Epidermal melanocyte (primary cell): ENCODE data around the gene PPY.
A peak's percentile ranks its signal among the peaks of the same experiment; 100 is the strongest.
"Not testable (repeated sequence)": the region's sequence is repeated elsewhere in the genome, so short reads cannot be mapped to it uniquely, and the experiment has no call there.

Experiments used
- DNase-seq: peaks from one replicate; pipeline ENCODE4 v3.0.0; 2011; ENCODE audit warnings: low spot score; ENCODE audit not compliant: insufficient read length

Gene PPY

DNA sequence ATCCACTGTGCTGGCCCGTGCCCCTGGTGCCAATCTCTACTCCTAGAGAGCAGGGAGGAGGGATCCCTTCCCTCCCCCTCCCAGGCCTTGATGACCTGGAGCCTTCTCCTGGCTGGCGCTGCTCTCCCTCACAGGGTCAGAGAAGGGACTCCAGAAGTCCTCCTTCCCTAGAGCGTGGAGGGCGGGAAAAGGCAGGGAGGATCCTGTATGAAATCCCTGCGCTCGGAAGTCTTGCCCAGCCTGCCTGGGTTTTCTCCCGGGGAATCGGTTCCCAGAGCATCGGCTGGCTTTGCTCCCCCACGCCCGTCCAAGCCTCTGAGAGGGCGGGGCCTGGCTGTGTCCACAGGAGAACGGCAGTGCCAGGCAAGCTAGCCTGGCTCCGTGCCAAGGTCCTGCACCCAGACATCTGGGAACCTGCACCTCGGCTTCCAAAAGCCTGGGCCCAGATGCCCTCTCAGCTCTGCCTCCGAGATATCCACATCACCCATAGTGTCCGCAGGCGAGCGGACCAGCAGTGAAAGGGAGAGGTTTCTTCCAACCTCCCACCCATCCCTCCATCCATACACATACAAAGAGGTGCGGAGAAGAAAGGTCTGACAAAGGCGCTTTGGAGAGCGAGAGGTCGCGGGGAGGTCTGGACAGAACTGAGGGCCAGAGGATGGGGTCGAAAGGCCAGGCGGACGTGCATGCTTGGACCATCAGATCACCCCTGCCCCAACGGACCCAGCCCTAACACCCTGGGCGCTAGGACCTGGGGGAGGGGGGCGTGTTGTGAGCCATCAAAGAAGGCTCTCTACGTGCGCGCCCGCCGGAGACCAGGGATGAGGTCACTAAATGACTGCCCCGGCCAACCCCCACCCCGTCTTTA, 36.1 kb downstream of the PPY start:
- no peak for DNase-seq

DNA sequence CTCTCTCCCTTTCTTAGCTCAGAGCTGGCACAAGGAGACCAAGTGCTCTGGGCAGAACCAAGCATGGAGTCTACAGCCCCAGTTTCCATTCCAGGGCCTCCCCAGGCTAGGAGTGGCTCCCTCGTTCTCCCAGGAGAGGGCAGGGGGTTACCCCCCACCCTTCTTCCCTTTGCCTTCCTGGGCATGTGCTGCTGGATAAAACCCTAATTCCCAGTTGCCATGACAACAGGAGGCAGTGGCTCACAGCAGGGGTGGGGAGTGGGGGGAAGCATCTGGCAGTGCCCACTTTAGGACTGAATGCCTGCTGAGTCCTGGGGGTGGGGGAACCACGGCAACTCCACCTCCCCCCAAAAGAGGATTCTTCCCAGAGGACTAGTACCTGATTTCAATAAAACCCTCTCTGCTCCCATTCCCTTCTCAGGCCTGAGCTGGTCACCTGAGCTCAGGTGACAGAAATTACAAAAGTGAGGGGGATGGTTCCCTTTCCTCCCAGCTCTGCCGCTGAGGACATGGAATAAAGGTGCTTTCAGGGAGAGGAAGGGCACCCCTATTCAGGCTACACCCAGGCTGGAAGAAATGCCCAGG, 36.8 kb downstream of the PPY start:
- no peak for DNase-seq

DNA sequence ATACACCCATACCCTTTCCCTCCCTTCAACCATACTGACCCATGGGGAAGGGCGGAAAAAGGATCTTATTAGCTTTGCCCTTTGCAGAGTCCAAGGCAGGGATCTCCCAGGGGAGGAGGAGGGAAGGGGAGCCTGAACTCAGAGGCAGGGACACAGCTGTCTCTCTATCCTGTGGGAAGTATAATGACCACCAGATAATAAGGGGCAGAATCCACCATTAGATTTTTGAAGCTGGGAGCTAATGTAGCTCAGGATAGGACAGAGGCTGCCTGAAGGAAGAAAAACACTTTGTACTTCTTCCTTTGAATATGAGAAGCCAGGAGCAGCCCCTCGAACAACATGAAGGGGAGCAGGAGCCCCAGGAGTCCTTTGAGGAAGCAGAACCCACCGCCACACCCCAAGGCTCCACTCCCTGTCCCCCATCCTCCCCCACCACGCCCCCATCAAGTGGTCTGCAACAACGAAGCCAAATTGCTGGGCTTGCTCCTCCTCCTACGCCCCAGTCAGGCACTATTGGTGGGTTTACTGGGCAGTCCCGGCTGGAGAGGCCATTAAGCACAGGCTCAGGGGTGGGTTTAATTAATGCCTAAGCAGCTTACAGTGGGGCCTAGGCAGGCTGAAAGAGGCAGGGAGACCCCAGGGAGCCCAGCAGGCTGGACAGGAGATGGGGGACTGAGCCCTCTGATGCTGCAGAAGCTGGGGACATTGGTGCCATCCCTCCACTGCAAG, 40.3 kb downstream of the PPY start:
- no peak for DNase-seq

DNA sequence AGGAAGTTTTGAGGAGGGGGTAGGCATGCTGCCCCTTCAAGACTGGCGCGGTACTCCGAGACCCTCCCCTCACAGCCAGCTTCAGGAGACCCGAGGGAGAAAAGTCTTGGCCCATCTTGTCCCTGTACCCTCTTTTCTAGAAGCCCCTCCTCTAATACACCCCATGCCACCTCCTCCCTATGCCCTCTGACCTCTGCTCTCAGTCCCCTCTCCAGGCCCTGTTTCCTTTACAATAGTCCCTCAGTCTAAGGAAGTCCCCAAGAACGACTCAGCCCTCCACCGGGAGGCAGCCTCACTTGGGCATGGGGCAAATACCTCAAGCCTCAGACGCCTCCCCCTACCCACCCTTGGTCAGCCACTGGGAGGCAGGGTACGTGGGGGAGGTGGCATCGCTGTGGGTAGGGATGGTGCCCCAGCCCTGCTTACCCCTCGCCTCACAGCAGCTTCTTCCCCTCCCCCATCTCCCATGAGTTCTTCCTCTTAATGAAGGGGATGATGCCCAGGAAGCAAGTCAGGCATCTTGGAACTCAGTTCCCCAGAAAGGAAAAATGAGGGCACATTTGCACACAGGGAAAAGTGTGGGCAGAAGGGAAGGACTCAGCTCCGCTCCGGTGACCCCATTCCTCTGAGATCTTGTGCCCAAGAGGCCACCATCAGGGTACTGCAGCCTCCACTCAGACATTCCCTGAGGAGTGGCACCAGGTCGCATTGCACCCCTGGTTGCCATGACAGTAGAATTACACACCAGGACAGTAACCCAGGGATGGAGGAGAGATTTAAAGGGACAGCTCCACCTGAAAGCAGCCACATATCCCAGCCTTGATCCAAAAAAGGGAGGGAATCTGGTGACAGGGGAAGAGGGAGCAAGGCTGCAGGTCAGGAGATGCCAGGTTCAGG, 41.2 kb downstream of the PPY start:
- no peak for DNase-seq

DNA sequence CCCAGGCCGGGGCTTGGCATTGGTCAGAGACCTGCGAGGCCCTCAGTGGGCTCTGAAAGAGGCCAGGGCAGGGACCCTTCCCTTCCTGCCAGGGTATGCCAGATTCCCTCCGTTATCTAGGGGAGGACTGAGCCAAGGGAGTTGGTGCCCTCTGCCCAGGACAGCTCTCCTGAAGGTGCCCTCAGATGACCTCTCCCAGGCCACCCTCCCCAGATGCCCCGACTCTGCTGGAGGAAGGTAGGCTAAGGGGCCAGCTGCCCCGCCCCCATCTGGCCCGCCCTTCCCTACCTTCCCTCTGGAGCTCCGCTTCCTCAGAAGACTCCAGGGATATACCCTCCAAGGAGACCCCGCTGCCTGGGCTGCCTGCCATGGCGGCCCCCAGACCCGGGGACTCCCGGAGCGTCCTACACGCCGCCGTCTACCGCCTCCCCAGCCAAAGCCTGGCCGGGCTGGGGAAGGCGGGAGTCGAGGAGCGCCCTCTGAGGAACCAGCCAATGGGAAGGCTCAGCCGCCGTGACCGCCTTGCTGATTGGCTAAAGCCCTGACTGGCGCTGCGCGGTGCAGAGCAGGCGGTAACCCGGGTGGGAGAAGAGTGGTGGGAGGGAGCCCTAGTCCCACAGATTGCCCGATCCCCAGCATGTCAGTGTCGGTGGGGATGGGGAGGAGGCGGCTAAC, 42.0 kb downstream of the PPY start:
- DNase-seq: peak; percentile 95

DNA sequence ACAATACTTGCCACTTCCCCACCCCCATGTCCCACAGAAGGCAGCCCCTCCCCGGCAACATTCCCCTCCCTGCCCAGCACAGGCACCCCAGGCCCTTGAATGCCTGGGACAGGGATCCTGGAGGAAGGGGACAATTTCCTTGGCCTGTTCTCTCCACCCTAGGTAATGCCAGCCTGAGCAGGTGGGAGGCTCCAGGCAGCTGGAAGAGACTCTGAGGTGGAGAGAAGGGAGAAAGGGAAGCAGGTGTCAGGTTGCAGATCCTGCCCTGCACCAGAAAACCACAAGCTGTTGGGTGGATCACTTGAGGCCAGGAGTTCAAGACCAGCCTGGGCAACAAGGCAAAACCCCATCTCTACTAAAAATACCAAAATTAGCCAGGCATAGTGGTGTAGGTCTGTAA, 43.8 kb downstream of the PPY start:
- no peak for DNase-seq

DNA sequence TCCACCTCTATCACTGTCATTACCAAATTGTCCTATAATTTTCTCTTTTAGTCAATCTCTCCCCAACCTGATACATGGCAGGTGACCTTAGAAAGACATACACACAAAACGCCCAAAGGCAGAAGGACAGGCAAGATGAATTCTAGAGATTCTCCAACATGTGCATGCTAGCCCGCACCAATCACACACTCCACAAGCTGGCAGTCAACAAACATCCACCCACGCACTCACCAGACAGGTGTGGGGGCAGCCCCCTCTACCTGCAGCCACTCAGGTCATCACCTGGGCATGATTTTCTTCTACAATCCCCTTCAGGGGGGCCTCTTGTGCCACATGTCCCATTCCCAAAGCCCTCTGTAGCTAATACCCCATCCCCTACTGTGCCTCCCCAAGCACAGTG, 44.4 kb downstream of the PPY start:
- no peak for DNase-seq

DNA sequence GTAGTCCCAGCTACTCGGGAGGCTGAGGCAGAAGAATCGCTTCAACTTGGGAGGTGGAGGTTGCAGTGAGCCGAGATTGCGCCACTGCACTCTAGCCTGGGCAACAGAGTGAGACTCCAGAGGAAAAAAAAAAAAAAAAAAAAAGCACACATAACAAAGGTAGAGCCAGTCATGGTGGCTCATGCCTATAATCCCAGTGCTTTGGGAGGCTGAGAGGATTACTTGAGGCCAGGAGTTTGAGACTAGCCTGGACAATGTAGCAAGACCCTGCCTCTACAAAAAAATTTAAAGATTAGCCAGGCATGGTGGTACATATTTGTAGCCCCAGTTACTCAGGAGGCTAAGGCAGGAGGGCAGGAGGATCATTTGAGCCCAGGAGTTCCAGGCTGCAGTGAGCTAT, 47.8 kb downstream of the PPY start:
- DNase-seq: not testable (repeated sequence)

DNA sequence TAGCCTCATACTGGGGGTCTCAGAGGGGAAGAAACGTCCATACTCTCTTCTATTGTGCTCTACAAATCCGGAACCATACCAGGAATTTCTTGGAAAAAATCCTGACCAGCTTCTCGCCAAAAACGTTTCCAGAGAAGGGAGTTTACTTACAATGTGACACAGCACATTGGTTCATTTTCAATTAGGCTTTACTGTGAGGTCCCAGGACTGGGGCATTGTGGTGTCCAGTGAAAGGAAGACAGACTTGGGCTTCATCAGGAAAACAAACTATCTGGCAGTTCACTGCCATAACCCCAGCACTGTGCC, 49.7 kb downstream of the PPY start:
- DNase-seq: no peak

DNA sequence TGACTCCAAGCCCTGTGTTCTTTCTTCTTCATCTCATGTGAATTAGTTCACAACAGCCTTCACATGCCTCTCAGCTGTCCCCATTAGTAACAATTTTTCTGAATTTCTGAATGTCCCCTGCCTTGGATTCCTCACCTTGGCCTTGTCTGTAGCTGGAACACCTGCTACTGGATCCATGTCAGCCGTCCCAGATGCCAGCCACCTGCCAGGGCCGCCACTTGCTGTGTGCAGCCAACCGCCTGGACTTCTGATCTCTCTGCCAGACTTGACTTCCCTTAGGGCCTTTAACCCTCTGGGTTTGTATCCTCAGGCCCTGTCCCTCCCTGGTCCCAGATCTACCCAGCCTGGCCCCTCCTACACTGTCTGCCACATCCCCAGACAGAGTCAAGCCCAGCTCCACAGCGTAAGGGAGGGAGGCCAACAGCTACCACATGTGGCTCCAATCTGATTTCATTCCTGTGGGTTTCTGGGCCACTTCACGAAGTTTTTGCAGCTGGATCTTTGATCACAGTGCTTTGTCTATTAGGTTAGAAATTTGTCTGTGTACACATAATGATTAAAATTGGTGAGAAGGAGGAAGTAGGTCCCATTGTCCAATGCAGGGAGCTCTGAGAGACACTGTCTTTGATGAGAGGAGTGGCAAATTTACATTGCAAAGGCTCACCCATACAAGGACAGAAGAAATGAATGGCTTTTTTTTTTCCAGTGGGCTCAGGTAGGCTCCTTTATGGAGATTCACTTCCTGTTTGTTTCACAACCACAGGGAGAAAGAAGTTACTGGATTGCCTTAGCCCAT, 50.2 kb downstream of the PPY start:
- DNase-seq: peak; percentile 65
